Osteoblast (primary cell): ENCODE results near the gene HAUS3. TPM values are rescaled to one million over a fixed set of nuclear protein-coding genes. Genes with fewer than 3 reads are reported as not detected.

Source experiments
- DNase-seq: peaks from one replicate; pipeline ENCODE4 v3.0.0; 2011; ENCODE audit warnings: low spot score, mixed read lengths; ENCODE audit not compliant: insufficient read length; ENCODE audit errors: missing footprints
- H2AFZ ChIP-seq: 2 replicates; pipeline ENCODE4 v1.6.0; 2011; ENCODE audit warnings: mild to moderate bottlenecking, low read length
- H3K27ac ChIP-seq: 2 replicates; pipeline ENCODE4 v1.5.1; 2011; ENCODE audit warnings: mild to moderate bottlenecking, low read depth, low read length, moderate library complexity
- H3K27me3 ChIP-seq: 2 replicates; pipeline ENCODE4 v1.6.0; 2012; ENCODE audit warnings: mild to moderate bottlenecking, control low read depth, inconsistent platforms, low read length, moderate library complexity; ENCODE audit not compliant: insufficient read depth
- H3K36me3 ChIP-seq: 2 replicates; pipeline ENCODE4 v1.5.1; 2011; ENCODE audit warnings: mild to moderate bottlenecking, low read length, control low read depth, moderate library complexity; ENCODE audit not compliant: insufficient read depth
- H3K4me1 ChIP-seq: 2 replicates; pipeline ENCODE4 v1.5.1; 2011; ENCODE audit warnings: mild to moderate bottlenecking, low read length, control low read depth, moderate library complexity; ENCODE audit not compliant: insufficient read depth
- H3K4me2 ChIP-seq: 2 replicates; pipeline ENCODE4 v1.6.0; 2011; ENCODE audit warnings: mild to moderate bottlenecking, low read length; ENCODE audit not compliant: insufficient read depth
- H3K4me3 ChIP-seq: fragments of 200-600 bp; sonication (generic); 3 replicates; pipeline ENCODE4 v1.5.1; 2012; ENCODE audit warnings: mild to moderate bottlenecking, low read length, inconsistent platforms; ENCODE audit not compliant: insufficient read depth
- H3K79me2 ChIP-seq: 2 replicates; pipeline ENCODE4 v1.6.0; 2012; ENCODE audit warnings: mild to moderate bottlenecking, low read length, control low read depth, inconsistent platforms; ENCODE audit not compliant: insufficient read depth
- H3K9me3 ChIP-seq: 2 replicates; pipeline ENCODE4 v1.5.1; 2011; ENCODE audit warnings: low read depth, low read length, control low read depth
- H4K20me1 ChIP-seq: 2 replicates; pipeline ENCODE4 v1.6.0; 2012; ENCODE audit warnings: mild to moderate bottlenecking, low read length, control low read depth; ENCODE audit not compliant: insufficient read depth
- CTCF ChIP-seq: IDR thresholded peaks from 2 replicates; pipeline ENCODE4 v1.5.1; 2011; ENCODE audit warnings: mild to moderate bottlenecking, low read depth, low read length, moderate library complexity; ENCODE audit errors: extremely low read depth
- total RNA-seq: library from RNA; depleted of rRNA; stranded (reverse); fragments of >200 nt; gene quantifications from 2 replicates; pipeline ENCODE4 v1.2.3, GENCODE V29; 2012

Gene HAUS3
- total RNA-seq, 1 donor: 8.7 TPM

GRCh38 chr4:2250357-2251072 lies 8.6 kb upstream of the HAUS3 start:
- Histone ChIP-seq H2AFZ (no peak overlapping the region), H3K4me3 (no peak overlapping the region), H3K9me3 (no peaks in the 10 kb centered on the region), H3K36me3 (peaks cover 36% of the 10 kb centered on the region), H3K79me2 (peaks cover 24% of the 10 kb centered on the region), H3K4me1 (no peaks in the 10 kb centered on the region), H4K20me1 (peaks cover 47% of the 10 kb centered on the region), H3K27me3 (no peaks in the 10 kb centered on the region), H3K4me2 (no peak overlapping the region), H3K27ac (no peak overlapping the region)
- peak; percentile 58 for DNase-seq
- TF ChIP-seq CTCF: no peak

- Histone ChIP-seq H2AFZ (no peak overlapping the region), H3K4me2 (no peak overlapping the region), H3K4me3 (no peak overlapping the region), H4K20me1 (peaks cover 40% of the 10 kb centered on the region), H3K36me3 (peaks cover 31% of the 10 kb centered on the region), H3K79me2 (peaks cover 18% of the 10 kb centered on the region), H3K27ac (no peak overlapping the region), H3K4me1 (no peaks in the 10 kb centered on the region), H3K9me3 (no peaks in the 10 kb centered on the region), H3K27me3 (no peaks in the 10 kb centered on the region)
- DNase-seq: peak; percentile 59
- TF ChIP-seq CTCF: no peak
These were observed 7.8 kb upstream of the HAUS3 start for GRCh38 chr4:2249526-2250356.

- Histone ChIP-seq H3K9me3 (no peaks in the 10 kb centered on the region), H3K27me3 (no peaks in the 10 kb centered on the region), H4K20me1 (peaks cover 33% of the 10 kb centered on the region), H2AFZ (no peak overlapping the region), H3K36me3 (peaks cover 22% of the 10 kb centered on the region), H3K79me2 (peaks cover 11% of the 10 kb centered on the region), H3K27ac (no peak overlapping the region), H3K4me3 (no peak overlapping the region), H3K4me2 (no peak overlapping the region), H3K4me1 (peaks cover 7% of the 10 kb centered on the region)
- peak; percentile 81 for DNase-seq
- TF ChIP-seq CTCF: no peak
These were observed 6.9 kb upstream of the HAUS3 start for GRCh38 chr4:2248821-2249261.

- Histone ChIP-seq H3K4me3 (no peak overlapping the region), H3K36me3 (peaks cover 18% of the 10 kb centered on the region), H2AFZ (no peak overlapping the region), H3K27me3 (no peaks in the 10 kb centered on the region), H4K20me1 (peaks cover 26% of the 10 kb centered on the region), H3K27ac (no peak overlapping the region), H3K4me1 (peaks cover 10% of the 10 kb centered on the region), H3K79me2 (peaks cover 6% of the 10 kb centered on the region), H3K4me2 (no peak overlapping the region), H3K9me3 (no peaks in the 10 kb centered on the region)
- no peak for TF ChIP-seq CTCF
- peak; percentile 73 for DNase-seq
These were observed 6.3 kb upstream of the HAUS3 start for GRCh38 chr4:2248044-2248780.
